K562 (cell line): Measurements from ENCODE around the gene TRIM33. TPM values are rescaled to one million over a fixed set of nuclear protein-coding genes. Genes with fewer than 3 reads are reported as not detected.

Experiments
- ATAC-seq: fragments of 200-7000 bp; cut with Tn5 transposase; 3 replicates; pipeline ENCODE4 v1.9.1; 2020; ENCODE audit warnings: moderate library complexity
- BruUV-seq: library from RNA; stranded (reverse); fragments of 400-500 nt; replicated peaks from 2 replicates; lab custom pipeline; 2021; lab: Mats Ljungman, UMichigan
- CTCF ChIA-PET: fragments of 300-600 bp; formaldehyde crosslinking; extraction: SDS; loops from one replicate; lab custom pipeline; 2021; ENCODE audit warnings: low intra/inter-chr PET ratio; lab: Yijun Ruan, JAX
- POLR2A ChIA-PET: fragments of 300-600, 350-650 bp; sonication (Branson Sonifier 250); formaldehyde crosslinking; extraction: SDS; loops from one replicate; lab custom pipeline; 2021; ENCODE audit warnings: antibody characterized with exemption, inconsistent platforms; lab: Yijun Ruan, JAX
- DNase-seq, 4 experiments: peaks; one replicate each; pipeline versions ENCODE4 v3.0.0 to v3.0.0-alpha.2; 2011 to 2018; ENCODE audit warnings: low spot score in 3 of 4, mixed read lengths in 3 of 4; ENCODE audit errors: extremely low read depth in 1 of 4
- FAIRE-seq: peaks from 2 replicates; lab custom pipeline; 2011; peaks lifted over from hg19 to GRCh38; lab: Jason Lieb, UNC
- H2AFZ ChIP-seq: 2 replicates; pipeline ENCODE4 v1.6.0; 2011; ENCODE audit warnings: low read depth, low read length, control low read depth, inconsistent platforms
- H3K27ac ChIP-seq: fragments of 200-600 bp; 3 replicates; pipeline ENCODE4 v1.8.0; 2011; ENCODE audit warnings: low read depth, mild to moderate bottlenecking, control low read depth, inconsistent platforms, low read length, moderate library complexity, mixed read lengths; ENCODE audit errors: extremely low read depth
- H3K27me3 ChIP-seq, 2 experiments: fragments of 300-600 bp in 1 of 2; 2 replicates in 1 of 2; 3 replicates in 1 of 2; pipeline versions ENCODE4 v1.6.0 to v1.8.0; 2011; ENCODE audit warnings: inconsistent platforms in 2 of 2, low read length in 2 of 2, mild to moderate bottlenecking in 1 of 2, mixed read lengths in 1 of 2, moderate library complexity in 1 of 2; ENCODE audit not compliant: control insufficient read depth in 2 of 2, insufficient read depth in 2 of 2
- H3K36me3 ChIP-seq: fragments of 300-600 bp; 3 replicates; pipeline ENCODE4 v1.8.0; 2011; ENCODE audit warnings: mild to moderate bottlenecking, low read length, inconsistent platforms; ENCODE audit not compliant: control insufficient read depth, insufficient read depth
- H3K4me1 ChIP-seq, 2 experiments: fragments of 200-600 bp in 1 of 2; replicated peaks in 1 of 2; 2 replicates in 1 of 2; 3 replicates in 1 of 2; pipeline versions ENCODE4 v1.5.1 to v1.8.0; 2011; ENCODE audit warnings: inconsistent platforms in 2 of 2, low read length in 2 of 2, mild to moderate bottlenecking in 1 of 2, mixed read lengths in 1 of 2, moderate library complexity in 1 of 2; ENCODE audit not compliant: control insufficient read depth in 2 of 2, insufficient read depth in 2 of 2
- H3K4me2 ChIP-seq: 2 replicates; pipeline ENCODE4 v1.6.1; 2011; ENCODE audit warnings: low read length, control low read depth, inconsistent platforms, mixed read lengths; ENCODE audit not compliant: insufficient read depth
- H3K4me3 ChIP-seq: fragments of 200-600 bp; sonication (generic), shearing (Covaris generic); 2 replicates; pipeline ENCODE4 v1.5.1; 2016; ENCODE audit warnings: control low read depth, inconsistent platforms
- H3K79me2 ChIP-seq: fragments of 200-600 bp; 3 replicates; pipeline ENCODE4 v1.8.0; 2011; ENCODE audit warnings: low read length, inconsistent platforms; ENCODE audit not compliant: control insufficient read depth, insufficient read depth
- H3K9ac ChIP-seq, 2 experiments: 2 replicates each; pipeline versions ENCODE4 v1.6.0 to v1.6.1; 2011; ENCODE audit warnings: low read depth in 2 of 2, low read length in 2 of 2, control low read depth in 1 of 2, inconsistent platforms in 1 of 2, mild to moderate bottlenecking in 1 of 2, mixed read lengths in 1 of 2; ENCODE audit not compliant: insufficient read depth in 1 of 2
- H3K9me1 ChIP-seq: one replicate; pipeline ENCODE4 v1.6.0; 2011; ENCODE audit warnings: inconsistent platforms, mild to moderate bottlenecking, low read length, moderate library complexity; ENCODE audit not compliant: control insufficient read depth, insufficient read depth
- H3K9me3 ChIP-seq: replicated peaks from 2 replicates; pipeline ENCODE4 v1.5.1; 2011; ENCODE audit warnings: low read depth, low read length, inconsistent platforms; ENCODE audit not compliant: control insufficient read depth, insufficient read depth
- H4K20me1 ChIP-seq: replicated peaks from 2 replicates; pipeline ENCODE4 v1.6.1; 2011; ENCODE audit warnings: low read length, inconsistent platforms, mixed read lengths; ENCODE audit not compliant: control insufficient read depth, insufficient read depth
- ATF4 ChIP-seq: fragments of 450-650 bp; formaldehyde crosslinking; IDR thresholded peaks from 2 replicates; pipeline ENCODE4 v1.4.0; 2022; ENCODE audit warnings: mild to moderate bottlenecking, moderate library complexity
- CBFA2T3 ChIP-seq: fragments of 450-650 bp; IDR thresholded peaks from 2 replicates; pipeline ENCODE4 v1.6.1; 2017
- ETV1 ChIP-seq: fragments of 450-650 bp; conservative IDR thresholded peaks from 2 replicates; pipeline ENCODE4 v1.6.1; 2016; ENCODE audit warnings: missing genetic modification characterization, control low read depth, low read depth, missing compliant biosample characterization
- FUS ChIP-seq: fragments of 200-400 bp; formaldehyde crosslinking; optimal IDR thresholded peaks from 2 replicates; pipeline ENCODE3; 2017; ENCODE audit warnings: low read depth, low read length
- HOXB6 ChIP-seq: fragments of 250-450 bp; sonication (Bioruptor Pico); IDR thresholded peaks from 2 replicates; pipeline ENCODE4 v1.5.1; 2022; ENCODE audit warnings: mild to moderate bottlenecking, borderline replicate concordance
- IRF1 ChIP-seq: sonication (generic); formaldehyde crosslinking; IDR thresholded peaks from 2 replicates; pipeline ENCODE4 v1.8.0; 2022; ENCODE audit warnings: missing genetic modification reagents, mild to moderate bottlenecking, borderline replicate concordance
- MAFG ChIP-seq: fragments of 450-650 bp; conservative IDR thresholded peaks from 2 replicates; pipeline ENCODE4 v1.6.1; 2016; ENCODE audit warnings: missing genetic modification characterization, missing compliant biosample characterization
- MBD2 ChIP-seq: sonication (generic); IDR thresholded peaks from 2 replicates; pipeline ENCODE4 v1.6.1; 2016; ENCODE audit warnings: low read depth, borderline replicate concordance
- TAF9B ChIP-seq: fragments of 450-650 bp; IDR thresholded peaks from 2 replicates; pipeline ENCODE4 v1.6.1; 2018; ENCODE audit warnings: mild to moderate bottlenecking; ENCODE audit not compliant: partially characterized antibody
- THAP12 ChIP-seq: fragments of 250-450 bp; sonication (Bioruptor Pico); IDR thresholded peaks from 2 replicates; pipeline ENCODE4 v1.9.0; 2021; ENCODE audit warnings: mild to moderate bottlenecking, inconsistent platforms
- ZNF277 ChIP-seq: fragments of 250-450 bp; sonication (Bioruptor Pico); IDR thresholded peaks from 2 replicates; pipeline ENCODE4 v1.8.0; 2022; ENCODE audit warnings: inconsistent platforms, mild to moderate bottlenecking, moderate library complexity, borderline replicate concordance
- ZNF830 ChIP-seq: fragments of 250-450 bp; sonication (Bioruptor Pico); IDR thresholded peaks from 2 replicates; pipeline ENCODE4 v1.5.0; 2021; ENCODE audit warnings: mild to moderate bottlenecking
- in situ Hi-C: fragments of 300-500 bp; cut with MboI; formaldehyde crosslinking; loops from 4 replicates; pipeline ENCODE4 v1.15.0; 2018; ENCODE audit warnings: inconsistent platforms, mixed read lengths
- intact Hi-C: fragments of 100-400 bp; cut with micrococcal nuclease; formaldehyde crosslinking; loops from 2 replicates; pipeline ENCODE4 v1.14.2; 2022
- polyA plus RNA-seq, 8 experiments: library from polyadenylated mRNA; depleted of rRNA in 4 of 8; stranded (reverse) in 5 of 8; unstranded in 3 of 8; fragments of >200 nt; fragmentation: Nextera tagmentation in 2 of 8; fragmentation: Illumina TruSeq in 1 of 8; extraction: Ambion mirVana in 2 of 8; extraction: Trizol in 1 of 8; gene quantifications; 2 replicates each; pipeline versions ENCODE4 v1.2.1 to v1.2.3, GENCODE V29; 2011 to 2014; ENCODE audit warnings: inconsistent platforms in 1 of 8, missing spikeins in 1 of 8
- total RNA-seq, 7 experiments: library from RNA; depleted of rRNA in 6 of 7; stranded (reverse); fragments of >200 nt in 6 of 7; fragmentation: Illumina TruSeq in 2 of 7; extraction: Trizol in 2 of 7; gene quantifications; 2 replicates each; pipeline versions ENCODE4 v1.2.1 to v1.2.3, GENCODE V29; 2011 to 2021; ENCODE audit warnings: low replicate concordance in 1 of 7
- TF ChIP-seq, protein P1 (sequence below): sonication (generic); formaldehyde crosslinking; IDR thresholded peaks from 2 replicates; pipeline ENCODE4 v1.8.1; 2023; ENCODE audit warnings: missing genetic modification reagents, mild to moderate bottlenecking, borderline replicate concordance

Gene TRIM33
- total and polyA plus RNA-seq, 9 of the 15 experiments (the other 6 are each of a cell fraction or from before 2014, with no cell fraction given) = 9.3 to 58.4 (median 40.2) TPM

GRCh38 chr1:114499478-114499877 lies 11.5 kb downstream of the TRIM33 start:
- ChIA-PET CTCF (no interaction called here), POLR2A (interaction anchor here (0.9 kb wide), 1 partner anchor 33 kb away, joined by 3 read pairs; no protein-coding TSS in a partner anchor)
- Histone ChIP-seq H3K9me3 (no peaks in the 10 kb centered on the region), H3K79me2 (peaks cover 98% of the 10 kb centered on the region), H3K4me1 (peaks cover 8 to 15% of the 10 kb centered on the region in 2 experiments), H3K9ac (no peak overlapping the region), H4K20me1 (no peaks in the 10 kb centered on the region), H2AFZ (no peak overlapping the region), H3K4me2 (no peak overlapping the region), H3K4me3 (no peak overlapping the region), H3K27me3 (no peaks in the 10 kb centered on the region), H3K9me1 (no peaks in the 10 kb centered on the region), H3K36me3 (peaks cover 21% of the 10 kb centered on the region; the same call in 2 of the 3 replicates), H3K27ac (no peak overlapping the region)
- intact Hi-C loops (no loop called here), in situ Hi-C loops (no loop called here)
- no TSS peak for BruUV-seq
- no peak for FAIRE-seq
- no peak for ATAC-seq
- DNase-seq = no peak
- no peak for TF ChIP-seq IRF1
- TF ChIP-seq FUS = no peak
- TF ChIP-seq THAP12 (CRISPR knock-in tag) = no peak
- no peak for TF ChIP-seq MAFG (tag)
- TF ChIP-seq, protein P1, sequence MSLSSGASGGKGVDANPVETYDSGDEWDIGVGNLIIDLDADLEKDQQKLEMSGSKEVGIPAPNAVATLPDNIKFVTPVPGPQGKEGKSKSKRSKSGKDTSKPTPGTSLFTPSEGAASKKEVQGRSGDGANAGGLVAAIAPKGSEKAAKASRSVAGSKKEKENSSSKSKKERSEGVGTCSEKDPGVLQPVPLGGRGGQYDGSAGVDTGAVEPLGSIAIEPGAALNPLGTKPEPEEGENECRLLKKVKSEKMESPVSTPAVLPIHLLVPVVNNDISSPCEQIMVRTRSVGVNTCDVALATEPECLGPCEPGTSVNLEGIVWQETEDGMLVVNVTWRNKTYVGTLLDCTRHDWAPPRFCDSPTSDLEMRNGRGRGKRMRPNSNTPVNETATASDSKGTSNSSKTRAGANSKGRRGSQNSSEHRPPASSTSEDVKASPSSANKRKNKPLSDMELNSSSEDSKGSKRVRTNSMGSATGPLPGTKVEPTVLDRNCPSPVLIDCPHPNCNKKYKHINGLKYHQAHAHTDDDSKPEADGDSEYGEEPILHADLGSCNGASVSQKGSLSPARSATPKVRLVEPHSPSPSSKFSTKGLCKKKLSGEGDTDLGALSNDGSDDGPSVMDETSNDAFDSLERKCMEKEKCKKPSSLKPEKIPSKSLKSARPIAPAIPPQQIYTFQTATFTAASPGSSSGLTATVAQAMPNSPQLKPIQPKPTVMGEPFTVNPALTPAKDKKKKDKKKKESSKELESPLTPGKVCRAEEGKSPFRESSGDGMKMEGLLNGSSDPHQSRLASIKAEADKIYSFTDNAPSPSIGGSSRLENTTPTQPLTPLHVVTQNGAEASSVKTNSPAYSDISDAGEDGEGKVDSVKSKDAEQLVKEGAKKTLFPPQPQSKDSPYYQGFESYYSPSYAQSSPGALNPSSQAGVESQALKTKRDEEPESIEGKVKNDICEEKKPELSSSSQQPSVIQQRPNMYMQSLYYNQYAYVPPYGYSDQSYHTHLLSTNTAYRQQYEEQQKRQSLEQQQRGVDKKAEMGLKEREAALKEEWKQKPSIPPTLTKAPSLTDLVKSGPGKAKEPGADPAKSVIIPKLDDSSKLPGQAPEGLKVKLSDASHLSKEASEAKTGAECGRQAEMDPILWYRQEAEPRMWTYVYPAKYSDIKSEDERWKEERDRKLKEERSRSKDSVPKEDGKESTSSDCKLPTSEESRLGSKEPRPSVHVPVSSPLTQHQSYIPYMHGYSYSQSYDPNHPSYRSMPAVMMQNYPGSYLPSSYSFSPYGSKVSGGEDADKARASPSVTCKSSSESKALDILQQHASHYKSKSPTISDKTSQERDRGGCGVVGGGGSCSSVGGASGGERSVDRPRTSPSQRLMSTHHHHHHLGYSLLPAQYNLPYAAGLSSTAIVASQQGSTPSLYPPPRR (CRISPR knock-in tag) = no peak
- no peak for TF ChIP-seq ETV1 (tag)
- TF ChIP-seq HOXB6 (CRISPR knock-in tag) = no peak
- no peak for TF ChIP-seq CBFA2T3
- TF ChIP-seq MBD2 = no peak
- TF ChIP-seq TAF9B = no peak
- no peak for TF ChIP-seq ATF4 (CRISPR knock-in tag)
- TF ChIP-seq ZNF277 (CRISPR knock-in tag) = no peak
- TF ChIP-seq ZNF830 = no peak
